ENCODE results near the gene MRPL49. TPM values are rescaled to one million over a fixed set of nuclear protein-coding genes. Genes with fewer than 3 reads are reported as not detected.

MRPL49 gene
- total RNA-seq, 1 experiment from 2014 or later: 73.4 TPM

DNA sequence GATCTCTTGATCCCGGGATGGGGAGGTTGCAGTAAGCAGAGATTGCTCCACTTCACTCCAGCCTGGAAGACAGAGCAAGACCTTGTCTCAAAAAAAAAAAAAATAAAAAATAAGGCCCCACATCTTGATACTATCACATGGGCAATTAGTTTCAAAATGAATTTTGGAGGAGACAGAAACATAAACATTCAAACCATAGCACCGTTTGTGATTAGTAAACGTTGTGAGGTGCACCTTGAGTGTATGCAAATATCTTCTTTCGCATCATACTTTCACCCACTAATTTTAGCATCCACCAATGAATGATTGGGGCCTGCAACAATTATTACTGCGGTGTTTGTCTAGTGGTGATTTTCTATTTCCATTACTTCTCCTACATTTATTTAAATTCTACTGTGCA, 36.9 kb downstream of the MRPL49 start:
- Histone ChIP-seq H4K91ac (ENCODE audit: insufficient read length, low read depth, low read length) (no peak overlapping the region), H2AK5ac (ENCODE audit: insufficient read length, low read length) (no peak overlapping the region), H2BK15ac (ENCODE audit: low read depth, low read length) (no peak overlapping the region), H3K14ac (ENCODE audit: insufficient read depth, low read length) (no peak overlapping the region), H3T11ph (ENCODE audit: low read length) (no peak overlapping the region), H4K5ac (ENCODE audit: insufficient read length, low read depth, low read length) (no peak overlapping the region), H4K8ac (replicated peaks; ENCODE audit: insufficient read length, low read depth, low read length) (no peak overlapping the region), H3K18ac (ENCODE audit: insufficient read length, low read depth, low read length) (no peak overlapping the region), H2BK120ac (ENCODE audit: low read depth, low read length, poor library complexity, severe bottlenecking) (no peak overlapping the region), H3K23ac (ENCODE audit: insufficient read length, low read depth, low read length) (no peak overlapping the region), H3K4me2 (ENCODE audit: insufficient read depth, insufficient read length, low read length) (no peak overlapping the region), H3K79me1 (ENCODE audit: insufficient read depth, low read depth, low read length, poor library complexity, severe bottlenecking) (no peaks in the 10 kb centered on the region), H3K79me2 (ENCODE audit: insufficient read depth, low read length) (no peaks in the 10 kb centered on the region), H3K9me3 (ENCODE audit: control insufficient read depth, low read depth, low read length) (no peaks in the 10 kb centered on the region), H4K20me1 (ENCODE audit: control insufficient read depth, insufficient read depth, insufficient read length) (no peaks in the 10 kb centered on the region), H3K27me3 (ENCODE audit: insufficient read depth, low read length) (no peaks in the 10 kb centered on the region), H3K4me1 (ENCODE audit: insufficient read depth, low read length) (no peaks in the 10 kb centered on the region), H2BK5ac (ENCODE audit: insufficient read length, low read length) (no peak overlapping the region), H2BK12ac (ENCODE audit: insufficient read length, low read depth, low read length) (no peak overlapping the region), H3K4ac (ENCODE audit: low read depth, low read length) (no peak overlapping the region), H3K23me2 (ENCODE audit: insufficient read length, low read depth, low read length, poor library complexity, severe bottlenecking) (no peaks in the 10 kb centered on the region), H2BK20ac (ENCODE audit: low read depth, low read length, poor library complexity, severe bottlenecking) (no peak overlapping the region), H3K56ac (ENCODE audit: insufficient read length, low read depth, low read length) (no peak overlapping the region), H3K27ac (ENCODE audit: insufficient read length, low read depth, low read length) (no peak overlapping the region), H2AFZ (ENCODE audit: low read length) (no peak overlapping the region), H3K9ac (ENCODE audit: extremely low read depth, insufficient read length, low read length) (no peak overlapping the region)
- no peaks in the 10 kb centered on the region for H3K36me3 Mint-ChIP-seq (ENCODE audit: insufficient read depth in 1 of 3, low read depth in 3 of 3)
- peaks cover 6% of the 10 kb centered on the region for H3K27me3 Mint-ChIP-seq (ENCODE audit: low read depth)
- TF ChIP-seq, protein P1, sequence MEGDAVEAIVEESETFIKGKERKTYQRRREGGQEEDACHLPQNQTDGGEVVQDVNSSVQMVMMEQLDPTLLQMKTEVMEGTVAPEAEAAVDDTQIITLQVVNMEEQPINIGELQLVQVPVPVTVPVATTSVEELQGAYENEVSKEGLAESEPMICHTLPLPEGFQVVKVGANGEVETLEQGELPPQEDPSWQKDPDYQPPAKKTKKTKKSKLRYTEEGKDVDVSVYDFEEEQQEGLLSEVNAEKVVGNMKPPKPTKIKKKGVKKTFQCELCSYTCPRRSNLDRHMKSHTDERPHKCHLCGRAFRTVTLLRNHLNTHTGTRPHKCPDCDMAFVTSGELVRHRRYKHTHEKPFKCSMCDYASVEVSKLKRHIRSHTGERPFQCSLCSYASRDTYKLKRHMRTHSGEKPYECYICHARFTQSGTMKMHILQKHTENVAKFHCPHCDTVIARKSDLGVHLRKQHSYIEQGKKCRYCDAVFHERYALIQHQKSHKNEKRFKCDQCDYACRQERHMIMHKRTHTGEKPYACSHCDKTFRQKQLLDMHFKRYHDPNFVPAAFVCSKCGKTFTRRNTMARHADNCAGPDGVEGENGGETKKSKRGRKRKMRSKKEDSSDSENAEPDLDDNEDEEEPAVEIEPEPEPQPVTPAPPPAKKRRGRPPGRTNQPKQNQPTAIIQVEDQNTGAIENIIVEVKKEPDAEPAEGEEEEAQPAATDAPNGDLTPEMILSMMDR (conservative IDR thresholded peaks at IDR 0.05): no peak
- H3K27ac Mint-ChIP-seq: no peak overlapping the region
- no CpG with 5 or more reads among the region's 5 CpGs for WGBS (ENCODE audit: extremely low coverage, insufficient read length, low lambda C conversion rate)
- H3K4me1 Mint-ChIP-seq: no peaks in the 10 kb centered on the region
- no peaks in the 10 kb centered on the region for H3K9me3 Mint-ChIP-seq
- no peak overlapping the region for H3K4me3 Mint-ChIP-seq
- no peak for DNase-seq
